Prostate gland (tissue), 2 donors: ENCODE results near the gene WDR89.

Experiments used
- POLR2A ChIP-seq: fragments of 450-650 bp; IDR thresholded peaks from one replicate; pipeline ENCODE4 v1.6.1; 2016; ENCODE audit warnings: antibody characterized with exemption, mild to moderate bottlenecking
- TF ChIP-seq, protein P1 (sequence below), 4 experiments: fragments of 200-600 bp in 2 of 4; fragments of 450-650 bp in 2 of 4; sonication (generic) in 2 of 4; IDR thresholded peaks; 1 replicate in 3 of 4; 2 replicates in 1 of 4; pipeline ENCODE4 v1.5.1; 2016 to 2019; ENCODE audit warnings: antibody characterized with exemption in 4 of 4, mild to moderate bottlenecking in 2 of 4, moderate library complexity in 2 of 4

DNA sequence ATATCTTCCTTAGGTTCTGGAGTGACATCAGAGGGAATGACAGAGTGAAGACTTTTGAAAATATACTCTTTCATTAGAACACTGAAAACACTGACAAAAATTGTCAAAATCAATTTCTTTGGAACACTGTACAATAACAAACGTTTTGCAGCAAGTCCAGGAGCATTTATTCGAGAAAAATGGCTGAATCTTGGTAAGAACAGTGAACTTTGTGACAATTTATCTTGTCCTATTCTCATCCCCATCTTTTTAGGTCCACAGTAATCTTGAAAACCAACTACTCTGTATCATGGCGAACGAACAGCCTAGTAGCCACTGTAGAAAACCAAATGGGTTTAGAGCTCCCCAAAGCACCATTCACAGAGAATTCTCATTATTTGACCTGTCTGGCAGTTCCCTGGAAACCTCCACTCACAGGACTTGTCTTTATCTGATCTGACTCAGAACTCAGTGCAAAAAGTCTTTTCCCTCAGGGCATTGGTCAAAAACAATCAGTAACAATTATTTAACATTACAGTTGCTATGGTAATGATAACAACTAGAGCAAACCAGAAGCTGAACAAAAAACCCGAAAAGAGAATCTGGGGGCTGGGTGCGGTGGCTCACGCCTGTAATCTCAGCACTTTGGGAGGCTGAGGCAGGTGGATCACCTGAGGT is 78.2 kb downstream of the WDR89 start:
- TF ChIP-seq, protein P1, sequence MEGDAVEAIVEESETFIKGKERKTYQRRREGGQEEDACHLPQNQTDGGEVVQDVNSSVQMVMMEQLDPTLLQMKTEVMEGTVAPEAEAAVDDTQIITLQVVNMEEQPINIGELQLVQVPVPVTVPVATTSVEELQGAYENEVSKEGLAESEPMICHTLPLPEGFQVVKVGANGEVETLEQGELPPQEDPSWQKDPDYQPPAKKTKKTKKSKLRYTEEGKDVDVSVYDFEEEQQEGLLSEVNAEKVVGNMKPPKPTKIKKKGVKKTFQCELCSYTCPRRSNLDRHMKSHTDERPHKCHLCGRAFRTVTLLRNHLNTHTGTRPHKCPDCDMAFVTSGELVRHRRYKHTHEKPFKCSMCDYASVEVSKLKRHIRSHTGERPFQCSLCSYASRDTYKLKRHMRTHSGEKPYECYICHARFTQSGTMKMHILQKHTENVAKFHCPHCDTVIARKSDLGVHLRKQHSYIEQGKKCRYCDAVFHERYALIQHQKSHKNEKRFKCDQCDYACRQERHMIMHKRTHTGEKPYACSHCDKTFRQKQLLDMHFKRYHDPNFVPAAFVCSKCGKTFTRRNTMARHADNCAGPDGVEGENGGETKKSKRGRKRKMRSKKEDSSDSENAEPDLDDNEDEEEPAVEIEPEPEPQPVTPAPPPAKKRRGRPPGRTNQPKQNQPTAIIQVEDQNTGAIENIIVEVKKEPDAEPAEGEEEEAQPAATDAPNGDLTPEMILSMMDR (IDR thresholded peaks at IDR 0.05): no peak
- TF ChIP-seq POLR2A: no peak
